ENCODE data around the gene GLDN.
A peak's percentile ranks its signal among the peaks of the same experiment; 100 is the strongest.
"Not testable (repeated sequence)": the region's sequence is repeated elsewhere in the genome, so short reads cannot be mapped to it uniquely, and the experiment has no call there.

GLDN gene

DNA sequence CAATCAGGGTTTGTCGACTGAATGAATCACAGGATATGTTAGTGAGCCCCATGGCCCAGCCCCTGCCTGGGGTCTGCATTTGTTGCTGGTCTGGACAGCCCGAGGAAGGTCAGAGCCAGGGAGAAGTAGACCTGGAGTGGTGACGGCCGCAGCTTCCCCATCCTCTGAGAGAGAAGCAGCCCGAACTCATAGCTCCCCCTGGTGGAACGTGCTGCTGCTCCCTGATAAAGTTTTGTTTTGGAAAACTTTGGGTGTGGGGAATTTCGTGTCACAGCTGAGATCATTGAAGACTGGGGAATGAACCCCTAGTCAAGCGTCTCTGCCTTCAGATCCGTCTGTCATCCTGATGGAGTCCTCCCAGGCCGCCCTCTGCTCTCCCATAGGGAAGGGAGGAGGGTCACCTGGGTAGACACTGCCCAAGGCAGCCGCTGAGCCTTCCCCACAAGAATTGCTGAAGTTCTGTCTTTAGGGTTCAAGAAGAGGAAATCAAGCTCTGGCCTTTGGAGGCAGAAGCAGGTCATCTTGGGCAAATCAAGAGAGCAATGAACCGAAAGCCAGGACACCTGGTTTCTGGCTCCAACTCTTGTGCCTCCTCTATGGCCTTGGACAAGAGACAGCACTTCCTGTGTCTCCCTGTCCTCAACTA, 60.5 kb downstream of the GLDN start:
- no peak overlapping the region for H3K4me3 ChIP-seq (ENCODE audit: low read depth, low read length)
- DNase-seq (ENCODE audit: low read depth), result no peak
- TF ChIP-seq, protein P1, sequence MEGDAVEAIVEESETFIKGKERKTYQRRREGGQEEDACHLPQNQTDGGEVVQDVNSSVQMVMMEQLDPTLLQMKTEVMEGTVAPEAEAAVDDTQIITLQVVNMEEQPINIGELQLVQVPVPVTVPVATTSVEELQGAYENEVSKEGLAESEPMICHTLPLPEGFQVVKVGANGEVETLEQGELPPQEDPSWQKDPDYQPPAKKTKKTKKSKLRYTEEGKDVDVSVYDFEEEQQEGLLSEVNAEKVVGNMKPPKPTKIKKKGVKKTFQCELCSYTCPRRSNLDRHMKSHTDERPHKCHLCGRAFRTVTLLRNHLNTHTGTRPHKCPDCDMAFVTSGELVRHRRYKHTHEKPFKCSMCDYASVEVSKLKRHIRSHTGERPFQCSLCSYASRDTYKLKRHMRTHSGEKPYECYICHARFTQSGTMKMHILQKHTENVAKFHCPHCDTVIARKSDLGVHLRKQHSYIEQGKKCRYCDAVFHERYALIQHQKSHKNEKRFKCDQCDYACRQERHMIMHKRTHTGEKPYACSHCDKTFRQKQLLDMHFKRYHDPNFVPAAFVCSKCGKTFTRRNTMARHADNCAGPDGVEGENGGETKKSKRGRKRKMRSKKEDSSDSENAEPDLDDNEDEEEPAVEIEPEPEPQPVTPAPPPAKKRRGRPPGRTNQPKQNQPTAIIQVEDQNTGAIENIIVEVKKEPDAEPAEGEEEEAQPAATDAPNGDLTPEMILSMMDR (IDR thresholded peaks at IDR 0.05; ENCODE audit: control insufficient read depth, extremely low read depth, insufficient read depth), result peak; percentile 74

DNA sequence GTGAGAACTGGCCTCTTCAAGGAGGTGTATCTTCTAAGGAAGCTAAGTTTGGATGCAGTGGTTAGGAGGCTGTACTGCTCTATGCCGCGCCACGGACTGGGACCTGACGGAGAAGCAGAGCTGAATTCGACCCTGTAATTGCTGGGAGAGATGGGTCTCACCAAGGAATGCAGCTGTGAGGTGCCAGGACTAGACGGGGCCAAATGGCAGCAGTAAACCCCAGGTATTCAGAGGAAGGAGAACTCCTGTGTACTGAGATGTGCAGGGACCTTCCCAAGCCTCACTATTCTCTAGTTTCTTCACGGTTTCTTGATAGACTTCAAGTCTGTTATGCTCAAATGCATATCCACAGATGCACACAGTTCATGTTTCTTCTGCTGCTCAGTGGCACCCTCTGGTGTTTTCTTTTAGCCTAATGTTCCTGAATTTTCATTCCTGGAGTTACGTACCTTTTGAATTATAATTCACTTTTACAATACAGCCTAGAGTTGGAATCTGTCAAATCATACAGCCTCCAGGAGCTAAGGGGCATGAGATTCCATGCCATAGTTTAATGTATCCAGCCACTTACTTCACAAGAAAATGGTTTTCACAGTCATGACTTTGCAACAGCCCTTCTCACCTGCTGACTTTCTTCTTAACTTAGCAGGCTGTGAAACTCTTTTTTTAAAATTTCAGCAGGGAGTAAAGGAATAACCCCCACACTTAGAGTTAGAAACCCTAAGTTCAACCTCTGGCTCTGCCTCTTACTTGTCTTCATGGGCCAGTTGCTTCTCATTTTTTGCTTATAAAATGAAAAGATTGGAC, 61.8 kb downstream of the GLDN start:
- no peak for DNase-seq (ENCODE audit: low read depth)
- no peak overlapping the region for H3K4me3 ChIP-seq (ENCODE audit: low read depth, low read length)
- TF ChIP-seq, protein P1 (IDR thresholded peaks at IDR 0.05; ENCODE audit: control insufficient read depth, extremely low read depth, insufficient read depth), result peak; percentile 64

- DNase-seq (ENCODE audit: low read depth), result no peak
- TF ChIP-seq, protein P1 (IDR thresholded peaks at IDR 0.05; ENCODE audit: control insufficient read depth, extremely low read depth, insufficient read depth), result no peak
- H3K4me3 ChIP-seq (ENCODE audit: low read depth, low read length), result no peak overlapping the region
Measured at GRCh38 chr15:51403946-51404695, 62.7 kb downstream of the GLDN start.

DNA sequence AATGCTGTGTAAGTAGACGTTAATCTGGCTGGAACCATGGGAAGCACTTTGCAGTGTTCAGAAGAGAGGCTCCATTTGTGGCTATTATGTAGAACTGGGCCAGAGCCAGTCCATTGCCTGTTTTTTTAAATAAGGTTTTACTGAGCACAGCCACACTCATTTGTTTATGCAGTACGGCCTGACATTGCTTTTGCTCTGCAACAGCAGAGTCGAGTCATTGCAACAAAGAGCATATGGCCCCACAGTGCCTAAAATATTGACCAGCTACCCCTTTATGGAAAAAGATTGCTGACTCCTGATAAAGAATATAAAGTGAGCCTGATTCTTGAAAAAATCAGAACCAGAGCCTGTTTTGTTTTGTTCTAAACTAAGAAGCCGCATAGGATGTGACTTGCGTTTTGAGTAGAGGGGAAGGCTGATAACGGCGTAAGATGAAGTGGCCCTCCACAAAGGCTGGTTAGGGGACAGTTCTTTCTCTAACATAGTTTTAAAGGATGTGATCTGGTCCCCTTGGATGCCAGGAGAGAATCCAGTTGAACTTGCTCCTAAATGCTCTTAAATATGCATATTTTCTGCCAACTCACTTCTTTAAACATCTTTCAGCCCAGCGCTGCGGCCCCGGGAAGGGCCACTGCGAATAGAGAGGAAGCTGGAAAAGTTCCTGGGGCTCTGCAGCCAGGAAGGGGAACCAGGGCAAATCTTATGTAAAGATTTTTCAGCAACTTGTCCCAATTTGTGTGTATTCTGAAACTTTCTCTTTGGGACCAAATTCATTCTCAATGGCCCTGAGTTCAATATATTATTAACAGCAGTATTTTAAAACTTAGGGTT, 64.5 kb downstream of the GLDN start:
- no peak for DNase-seq (ENCODE audit: low read depth)
- no peak overlapping the region for H3K4me3 ChIP-seq (ENCODE audit: low read depth, low read length)
- TF ChIP-seq, protein P1 (IDR thresholded peaks at IDR 0.05; ENCODE audit: control insufficient read depth, extremely low read depth, insufficient read depth), result no peak

- no peak for DNase-seq (ENCODE audit: low read depth)
- TF ChIP-seq, protein P1 (IDR thresholded peaks at IDR 0.05; ENCODE audit: control insufficient read depth, extremely low read depth, insufficient read depth), result no peak
- no peak overlapping the region for H3K4me3 ChIP-seq (ENCODE audit: low read depth, low read length)
Measured at GRCh38 chr15:51414256-51414860, 72.9 kb downstream of the GLDN start.

DNA sequence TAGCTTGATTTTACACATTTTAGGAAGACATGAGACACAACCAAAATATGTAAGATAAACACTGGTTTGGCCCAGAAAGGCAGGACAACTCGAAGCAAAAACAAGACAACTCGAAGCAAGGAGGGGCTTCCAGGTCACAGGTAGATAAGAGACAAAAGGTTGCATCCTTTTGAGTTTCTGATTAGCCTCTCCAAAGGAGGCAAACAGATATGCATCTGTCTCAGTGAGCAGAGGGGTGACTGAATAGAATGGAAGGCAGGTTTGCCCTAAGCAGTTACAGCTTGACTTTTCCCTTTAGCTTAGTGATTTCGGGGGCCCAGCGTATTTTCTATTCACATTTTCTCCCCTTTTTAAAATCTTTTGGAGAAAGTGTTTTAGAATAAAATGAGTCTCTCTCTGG, 74.7 kb downstream of the GLDN start:
- TF ChIP-seq, protein P1 (IDR thresholded peaks at IDR 0.05; ENCODE audit: control insufficient read depth, extremely low read depth, insufficient read depth), result no peak
- no peak for DNase-seq (ENCODE audit: low read depth)
- no peak overlapping the region for H3K4me3 ChIP-seq (ENCODE audit: low read depth, low read length)

DNA sequence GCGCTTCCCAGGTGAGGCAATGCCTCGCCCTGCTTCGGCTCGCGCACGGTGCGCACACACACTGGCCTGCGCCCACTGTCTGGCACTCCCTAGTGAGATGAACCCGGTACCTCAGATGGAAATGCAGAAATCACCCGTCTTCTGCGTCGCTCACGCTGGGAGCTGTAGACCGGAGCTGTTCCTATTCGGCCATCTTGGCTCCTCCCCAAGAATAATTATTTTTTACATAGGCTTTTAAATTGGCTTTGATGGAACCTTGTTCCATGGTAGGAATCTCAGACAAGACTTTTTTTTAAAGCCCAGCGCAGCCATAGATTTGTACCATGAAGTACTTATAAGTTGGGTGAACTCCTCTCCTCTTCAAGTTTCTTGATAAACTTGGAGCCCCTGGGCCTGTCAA, 81.6 kb downstream of the GLDN start:
- H3K4me3 ChIP-seq (ENCODE audit: low read depth, low read length); DNase-seq (ENCODE audit: low read depth): not testable (repeated sequence)

Measured in LNCaP clone FGC (cell line).